ENCODE measurements around the gene ATP2B2. TPM values are rescaled to one million over a fixed set of nuclear protein-coding genes. Genes with fewer than 3 reads are reported as not detected.

ATP2B2 gene
- total and polyA plus RNA-seq, 2 of the 8 experiments (the other 6 are each of a cell fraction or from before 2014, with no cell fraction given), result 0.14 to 1.2 TPM

DNA sequence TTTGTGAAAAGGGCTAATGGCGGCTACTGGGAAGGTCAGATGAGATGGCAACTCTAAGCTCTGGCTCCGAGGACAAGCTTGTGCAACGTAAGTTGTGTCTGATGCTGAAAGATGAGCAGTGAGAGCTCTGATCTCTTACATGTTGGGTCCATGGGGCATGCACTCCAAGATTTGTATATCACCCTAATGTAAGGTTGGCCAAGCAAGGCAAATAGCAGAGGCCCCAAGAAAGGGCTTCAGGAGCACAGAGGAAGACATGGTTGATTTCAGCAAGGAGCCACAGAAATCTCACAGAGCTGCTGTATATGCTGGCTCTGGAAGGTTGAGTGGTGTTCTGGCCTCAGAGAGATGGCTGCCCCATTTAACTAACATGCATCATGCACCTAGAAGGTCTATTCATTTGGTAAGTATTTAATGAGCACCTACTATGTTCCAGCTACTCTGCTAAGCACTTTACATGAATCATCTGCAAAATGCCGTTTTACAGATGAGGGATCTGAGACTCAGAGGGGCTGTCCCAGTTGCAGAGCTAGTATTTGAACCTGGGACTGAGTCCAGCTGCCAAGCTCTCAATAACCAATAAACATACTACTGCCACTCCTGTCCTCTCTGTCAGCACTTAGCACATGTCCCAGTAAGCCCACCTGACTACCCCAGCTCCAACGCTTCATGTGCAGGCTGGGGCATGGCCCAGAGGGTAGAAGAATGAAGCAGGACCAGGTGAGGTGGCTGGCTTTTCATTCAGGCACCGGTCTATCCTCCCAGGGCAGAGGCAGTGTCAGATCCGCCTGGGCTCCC, 27.8 kb upstream of the ATP2B2 start (continued):
- TF ChIP-seq YY1 (IDR thresholded peaks at IDR 0.05; ENCODE audit: low read depth, low read length) (no peak), SAP30 (IDR thresholded peaks at IDR 0.05; ENCODE audit: insufficient read depth, insufficient replicate concordance, low read length) (no peak), BACH1 (IDR thresholded peaks at IDR 0.05; ENCODE audit: low read length) (no peak), RAD21 (IDR thresholded peaks at IDR 0.05 in 1 of 2, conservative IDR thresholded peaks at IDR 0.05 in 1 of 2; ENCODE audit: low read depth in 2 of 2, low read length in 2 of 2) (no peak)
- TF ChIP-seq, protein P1, sequence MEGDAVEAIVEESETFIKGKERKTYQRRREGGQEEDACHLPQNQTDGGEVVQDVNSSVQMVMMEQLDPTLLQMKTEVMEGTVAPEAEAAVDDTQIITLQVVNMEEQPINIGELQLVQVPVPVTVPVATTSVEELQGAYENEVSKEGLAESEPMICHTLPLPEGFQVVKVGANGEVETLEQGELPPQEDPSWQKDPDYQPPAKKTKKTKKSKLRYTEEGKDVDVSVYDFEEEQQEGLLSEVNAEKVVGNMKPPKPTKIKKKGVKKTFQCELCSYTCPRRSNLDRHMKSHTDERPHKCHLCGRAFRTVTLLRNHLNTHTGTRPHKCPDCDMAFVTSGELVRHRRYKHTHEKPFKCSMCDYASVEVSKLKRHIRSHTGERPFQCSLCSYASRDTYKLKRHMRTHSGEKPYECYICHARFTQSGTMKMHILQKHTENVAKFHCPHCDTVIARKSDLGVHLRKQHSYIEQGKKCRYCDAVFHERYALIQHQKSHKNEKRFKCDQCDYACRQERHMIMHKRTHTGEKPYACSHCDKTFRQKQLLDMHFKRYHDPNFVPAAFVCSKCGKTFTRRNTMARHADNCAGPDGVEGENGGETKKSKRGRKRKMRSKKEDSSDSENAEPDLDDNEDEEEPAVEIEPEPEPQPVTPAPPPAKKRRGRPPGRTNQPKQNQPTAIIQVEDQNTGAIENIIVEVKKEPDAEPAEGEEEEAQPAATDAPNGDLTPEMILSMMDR (IDR thresholded peaks at IDR 0.05; ENCODE audit: control extremely low read depth in 1 of 3, insufficient read depth in 1 of 3, low read depth in 1 of 3, low read length in 3 of 3), result no peak

Measured in H1 (cell line).